IMR-90 (cell line): ENCODE results near the gene RPAP2. TPM values are rescaled to one million over a fixed set of nuclear protein-coding genes. Genes with fewer than 3 reads are reported as not detected.

ENCODE experiments used
- ATAC-seq: fragments of 200-7000 bp; cut with Tn5 transposase; 2 replicates; pipeline ENCODE4 v1.9.1; 2020; ENCODE audit warnings: low read depth, mild to moderate bottlenecking, moderate library complexity
- BruUV-seq: library from RNA; stranded (reverse); fragments of 400-500 nt; replicated peaks from 2 replicates; lab custom pipeline; 2021; lab: Mats Ljungman, UMichigan
- CTCF ChIA-PET: fragments of 300-600 bp; formaldehyde crosslinking; extraction: SDS; loops from one replicate; lab custom pipeline; 2021; ENCODE audit warnings: antibody characterized with exemption; lab: Yijun Ruan, JAX
- POLR2A ChIA-PET: fragments of 300-600 bp; sonication (Branson Sonifier 250); formaldehyde crosslinking; loops from one replicate; lab custom pipeline; 2022; ENCODE audit warnings: antibody characterized with exemption; ENCODE audit not compliant: unreplicated experiment; lab: Charles Lee
- DNase-seq: peaks from one replicate; pipeline ENCODE4 v3.0.0; 2013
- H2AFZ ChIP-seq: replicated peaks from 2 replicates; pipeline ENCODE3; 2013; ENCODE audit warnings: low read length, mild to moderate bottlenecking; ENCODE audit not compliant: poor library complexity
- H2AK5ac ChIP-seq: 2 replicates; pipeline ENCODE4 v1.6.1; 2013; ENCODE audit warnings: low read depth, low read length, inconsistent platforms
- H2AK9ac ChIP-seq: replicated peaks from 2 replicates; pipeline ENCODE3; 2013; ENCODE audit warnings: mild to moderate bottlenecking, low read depth, low read length, moderate library complexity; ENCODE audit not compliant: poor library complexity
- H2BK120ac ChIP-seq: 2 replicates; pipeline ENCODE4 v1.6.1; 2013; ENCODE audit warnings: low read depth, low read length, inconsistent platforms
- H2BK15ac ChIP-seq: 3 replicates; pipeline ENCODE4 v1.6.1; 2013; ENCODE audit warnings: low read depth, low read length, inconsistent platforms
- H2BK20ac ChIP-seq: 2 replicates; pipeline ENCODE4 v1.6.1; 2013; ENCODE audit warnings: low read depth, mild to moderate bottlenecking, inconsistent platforms, low read length, moderate library complexity
- H2BK5ac ChIP-seq: 2 replicates; pipeline ENCODE4 v1.6.1; 2013; ENCODE audit warnings: mild to moderate bottlenecking, low read depth, low read length, inconsistent platforms; ENCODE audit not compliant: poor library complexity, severe bottlenecking
- H3K14ac ChIP-seq: replicated peaks from 2 replicates; pipeline ENCODE4 v1.6.1; 2013; ENCODE audit warnings: low read depth, low read length, inconsistent platforms
- H3K18ac ChIP-seq: 2 replicates; pipeline ENCODE4 v1.6.1; 2013; ENCODE audit warnings: low read depth, low read length, control low read depth
- H3K23ac ChIP-seq: 2 replicates; pipeline ENCODE4 v1.6.1; 2013; ENCODE audit warnings: low read depth, low read length, inconsistent platforms
- H3K27ac ChIP-seq: 2 replicates; pipeline ENCODE4 v1.5.1; 2013; ENCODE audit warnings: mild to moderate bottlenecking, control low read depth, low read length; ENCODE audit not compliant: insufficient read depth
- H3K27me3 ChIP-seq: 2 replicates; pipeline ENCODE4 v1.6.1; 2013; ENCODE audit warnings: low read length; ENCODE audit not compliant: control insufficient read depth, insufficient read depth
- H3K36me3 ChIP-seq: 2 replicates; pipeline ENCODE4 v1.6.1; 2013; ENCODE audit warnings: low read length, mixed read lengths; ENCODE audit not compliant: control insufficient read depth, insufficient read depth
- H3K4ac ChIP-seq: 2 replicates; pipeline ENCODE4 v1.6.1; 2013; ENCODE audit warnings: low read depth, low read length, inconsistent platforms
- H3K4me1 ChIP-seq: 2 replicates; pipeline ENCODE4 v1.6.1; 2013; ENCODE audit warnings: low read length, mixed read lengths; ENCODE audit not compliant: control insufficient read depth, insufficient read depth
- H3K4me2 ChIP-seq: 2 replicates; pipeline ENCODE4 v1.6.1; 2013; ENCODE audit warnings: low read depth, mild to moderate bottlenecking, control low read depth, low read length, moderate library complexity
- H3K4me3 ChIP-seq: 2 replicates; pipeline ENCODE4 v1.5.1; 2013; ENCODE audit warnings: low read depth, mild to moderate bottlenecking, control low read depth, low read length, moderate library complexity; ENCODE audit not compliant: insufficient read depth
- H3K56ac ChIP-seq: 2 replicates; pipeline ENCODE4 v1.6.1; 2013; ENCODE audit warnings: low read length, inconsistent platforms; ENCODE audit not compliant: insufficient read depth; ENCODE audit errors: extremely low read depth
- H3K79me1 ChIP-seq, 2 experiments: 2 replicates each; pipeline ENCODE4 v1.6.1; 2013; ENCODE audit warnings: low read length in 2 of 2, inconsistent platforms in 1 of 2, low read depth in 1 of 2
- H3K9ac ChIP-seq: 2 replicates; pipeline ENCODE4 v1.6.1; 2013; ENCODE audit warnings: low read depth, low read length, control low read depth
- H3K9me1 ChIP-seq: 2 replicates; pipeline ENCODE4 v1.6.1; 2013; ENCODE audit warnings: low read length, inconsistent platforms; ENCODE audit not compliant: insufficient read depth
- H3K9me3 ChIP-seq: 2 replicates; pipeline ENCODE4 v1.6.1; 2013; ENCODE audit warnings: low read length; ENCODE audit not compliant: control insufficient read depth, insufficient read depth
- H4K20me1 ChIP-seq: 2 replicates; pipeline ENCODE4 v1.6.1; 2013; ENCODE audit warnings: low read length, inconsistent platforms; ENCODE audit not compliant: insufficient read depth
- H4K5ac ChIP-seq: 2 replicates; pipeline ENCODE4 v1.6.1; 2013; ENCODE audit warnings: mild to moderate bottlenecking, low read depth, low read length, control low read depth
- H4K8ac ChIP-seq, 2 experiments: 2 replicates each; pipeline ENCODE4 v1.6.1; 2013; ENCODE audit warnings: low read depth in 2 of 2, low read length in 2 of 2, control low read depth in 1 of 2, inconsistent platforms in 1 of 2
- H4K91ac ChIP-seq: 2 replicates; pipeline ENCODE4 v1.6.1; 2013; ENCODE audit warnings: low read depth, low read length, inconsistent platforms; ENCODE audit not compliant: insufficient read depth
- BHLHE40 ChIP-seq: fragments of 150-350 bp; IDR thresholded peaks from 2 replicates; pipeline ENCODE4 v1.6.1; 2016; ENCODE audit warnings: mild to moderate bottlenecking, low read depth, low read length
- CEBPB ChIP-seq: IDR thresholded peaks from 2 replicates; pipeline ENCODE4 v1.6.1; 2012; ENCODE audit warnings: low read depth, low read length, improper control_type of control experiment
- CHD1 ChIP-seq: IDR thresholded peaks from 2 replicates; pipeline ENCODE4 v1.6.1; 2012; ENCODE audit warnings: low read depth, low read length, improper control_type of control experiment
- CTCF ChIP-seq: conservative IDR thresholded peaks from 2 replicates; pipeline ENCODE4 v1.5.1; 2012; ENCODE audit warnings: mild to moderate bottlenecking, low read depth, low read length, improper control_type of control experiment
- ELK1 ChIP-seq: fragments of 150-350 bp; IDR thresholded peaks from 2 replicates; pipeline ENCODE4 v1.6.1; 2016; ENCODE audit warnings: low read depth, mild to moderate bottlenecking, low read length, moderate library complexity, borderline replicate concordance
- FOS ChIP-seq: fragments of 150-350 bp; IDR thresholded peaks from 2 replicates; pipeline ENCODE4 v1.6.1; 2016; ENCODE audit warnings: low read depth, low read length
- MAFK ChIP-seq: IDR thresholded peaks from 2 replicates; pipeline ENCODE4 v1.6.1; 2012; ENCODE audit warnings: low read depth, low read length, improper control_type of control experiment
- MAZ ChIP-seq: IDR thresholded peaks from 2 replicates; pipeline ENCODE4 v1.6.1; 2012; ENCODE audit warnings: low read depth, mild to moderate bottlenecking, low read length, improper control_type of control experiment, moderate library complexity, borderline replicate concordance
- MXI1 ChIP-seq: IDR thresholded peaks from 2 replicates; pipeline ENCODE4 v1.6.1; 2012; ENCODE audit warnings: low read depth, mild to moderate bottlenecking, low read length, moderate library complexity, borderline replicate concordance
- NFE2L2 ChIP-seq: fragments of 150-350 bp; IDR thresholded peaks from 2 replicates; pipeline ENCODE4 v1.6.1; 2016; ENCODE audit warnings: low read depth, mild to moderate bottlenecking, low read length
- POLR2A ChIP-seq: IDR thresholded peaks from 2 replicates; pipeline ENCODE4 v1.6.1; 2012; ENCODE audit warnings: mild to moderate bottlenecking, low read depth, low read length
- RAD21 ChIP-seq: IDR thresholded peaks from 2 replicates; pipeline ENCODE4 v1.6.1; 2012; ENCODE audit warnings: low read length, improper control_type of control experiment
- RCOR1 ChIP-seq: IDR thresholded peaks from 2 replicates; pipeline ENCODE4 v1.6.1; 2012; ENCODE audit warnings: mild to moderate bottlenecking, low read length, improper control_type of control experiment; ENCODE audit not compliant: insufficient replicate concordance
- RFX5 ChIP-seq: IDR thresholded peaks from 2 replicates; pipeline ENCODE4 v1.8.0; 2012; ENCODE audit warnings: low read depth, mild to moderate bottlenecking, low read length, moderate library complexity
- SMC3 ChIP-seq: fragments of 150-350 bp; IDR thresholded peaks from 2 replicates; pipeline ENCODE4 v1.6.1; 2016; ENCODE audit warnings: low read depth, mild to moderate bottlenecking, antibody characterized with exemption, low read length, moderate library complexity
- USF2 ChIP-seq: fragments of 150-350 bp; IDR thresholded peaks from 2 replicates; pipeline ENCODE4 v1.6.1; 2017; ENCODE audit warnings: mild to moderate bottlenecking, antibody characterized with exemption, low read length, low read depth
- WGBS, 2 experiments: methylation state at CpG; one replicate each; pipeline versions ENCODE4 v1.1.5 to v1.1.7; 2013; ENCODE audit warnings: missing lambda C conversion rate in 2 of 2; ENCODE audit not compliant: insufficient read length in 1 of 2; ENCODE audit errors: extremely low coverage in 2 of 2; 5-methylcytosine and 5-hydroxymethylcytosine counted together
- dilution Hi-C: fragments of 300-500 bp; cut with HindIII; formaldehyde crosslinking; loops from one replicate; pipeline ENCODE4 v1.14.3; 2018; ENCODE audit warnings: low sequenced_read_pairs; ENCODE audit not compliant: unreplicated experiment
- in situ Hi-C: fragments of 300-500 bp; cut with MboI; formaldehyde crosslinking; loops from 3 replicates; pipeline ENCODE4 v1.14.3; 2019; ENCODE audit warnings: low sequenced_read_pairs, inconsistent platforms, mixed read lengths
- intact Hi-C: fragments of 100-400 bp; cut with micrococcal nuclease; formaldehyde crosslinking; loops from 2 replicates; pipeline ENCODE4 v1.10.0; 2022
- polyA plus RNA-seq, 3 experiments: library from polyadenylated mRNA; depleted of rRNA; stranded (reverse); fragments of >200 nt; gene quantifications; 2 replicates each; pipeline ENCODE4 v1.2.3, GENCODE V29; 2012; ENCODE audit warnings: low replicate concordance in 1 of 3
- total RNA-seq: library from RNA; depleted of rRNA; stranded (reverse); fragments of >200 nt; gene quantifications from 2 replicates; pipeline ENCODE4 v1.2.3, GENCODE V29; 2012

RPAP2 gene
- total and polyA plus RNA-seq, 2 of the 4 experiments (the other 2 are of a cell fraction), result 7.1 to 13.6 TPM

GRCh38 chr1:92327794-92328193 is 28.9 kb downstream of the RPAP2 start:
- Histone ChIP-seq H4K91ac (no peak overlapping the region), H2AFZ (no peak overlapping the region), H2AK9ac (no peak overlapping the region), H3K9me1 (no peaks in the 10 kb centered on the region), H2BK15ac (no peak overlapping the region), H3K9me3 (peaks cover 7% of the 10 kb centered on the region), H3K56ac (no peak overlapping the region), H3K4me1 (no peaks in the 10 kb centered on the region), H3K14ac (no peak overlapping the region), H3K23ac (no peak overlapping the region), H3K4me3 (no peak overlapping the region), H3K27me3 (no peaks in the 10 kb centered on the region), H2BK20ac (no peak overlapping the region), H3K79me1 (peaks cover 3 to 15% of the 10 kb centered on the region in 2 experiments; a peak in 1 of 4 replicates), H2AK5ac (no peak overlapping the region), H3K36me3 (peaks cover 22% of the 10 kb centered on the region), H3K9ac (no peak overlapping the region), H2BK5ac (no peak overlapping the region), H3K4ac (no peak overlapping the region), H4K8ac (no peak overlapping the region), H4K20me1 (no peaks in the 10 kb centered on the region; the same call in 1 of the 2 replicates), H2BK120ac (no peak overlapping the region), H4K5ac (no peak overlapping the region), H3K27ac (no peak overlapping the region), H3K4me2 (no peak overlapping the region), H3K18ac (no peak overlapping the region)
- BruUV-seq, result no TSS peak
- WGBS, 2 experiments, result no CpG with 5 or more reads among the region's 4 CpGs
- intact Hi-C loops (no loop called here), dilution Hi-C loops (no loop called here), in situ Hi-C loops (no loop called here)
- DNase-seq (no peak), ATAC-seq (no peak)
- no peak for TF ChIP-seq FOS
- TF ChIP-seq RFX5, result no peak
- TF ChIP-seq ELK1, result no peak
- TF ChIP-seq RAD21, result no peak
- TF ChIP-seq NFE2L2, result no peak
- no peak for TF ChIP-seq RCOR1
- no peak for TF ChIP-seq CEBPB
- TF ChIP-seq BHLHE40, result no peak
- TF ChIP-seq SMC3, result no peak
- no peak for TF ChIP-seq MAFK
- TF ChIP-seq CTCF, result no peak
- no peak for TF ChIP-seq MXI1
- no peak for TF ChIP-seq CHD1
- TF ChIP-seq POLR2A, result no peak
- no peak for TF ChIP-seq MAZ
- no peak for TF ChIP-seq USF2
- ChIA-PET POLR2A (no interaction called here), CTCF (no interaction called here)
